Peyer's patch (tissue), 4 donors: ENCODE data around the gene ETHE1. TPM values are rescaled to one million over a fixed set of nuclear protein-coding genes. Genes with fewer than 3 reads are reported as not detected.
A peak's percentile ranks its signal among the peaks of the same experiment; 100 is the strongest.

Experiments used
- DNase-seq, 3 donors: peaks; one replicate each; pipeline ENCODE4 v3.0.0-alpha.2; 2017 to 2019
- H3K27ac ChIP-seq, 4 donors: fragments of 200-600 bp; sonication (generic); one replicate each; pipeline ENCODE4 v1.5.1; 2016 to 2019
- H3K27me3 ChIP-seq, 2 donors: fragments of 200-600 bp; sonication (generic); one replicate each; pipeline ENCODE4 v1.5.1; 2019
- H3K36me3 ChIP-seq, 3 donors: fragments of 200-600 bp; sonication (generic); one replicate each; pipeline ENCODE4 v1.5.1; 2016 to 2019
- H3K4me1 ChIP-seq, 4 donors: fragments of 200-600 bp; sonication (generic); one replicate each; pipeline ENCODE4 v1.5.1; 2016 to 2019
- H3K4me3 ChIP-seq, 4 donors: fragments of 200-600 bp; sonication (generic); 1 replicate in 3 of 4; 2 replicates in 1 of 4; pipeline ENCODE4 v1.5.1; 2016 to 2019; ENCODE audit warnings: mild to moderate bottlenecking in 1 of 4
- H3K9me3 ChIP-seq, 4 donors: fragments of 200-600 bp; sonication (generic); one replicate each; pipeline ENCODE4 v1.5.1; 2016 to 2019; ENCODE audit warnings: mild to moderate bottlenecking in 1 of 4
- POLR2A ChIP-seq, 2 donors: fragments of 450-650 bp; IDR thresholded peaks; one replicate each; pipeline ENCODE4 v1.5.1; 2017; ENCODE audit warnings: antibody characterized with exemption in 2 of 2, mild to moderate bottlenecking in 2 of 2, moderate library complexity in 2 of 2
- total RNA-seq, 4 donors: library from RNA; depleted of rRNA; stranded (reverse); fragments of >200 nt; gene quantifications; one replicate each; pipeline ENCODE4 v1.1.0, GENCODE V29; 2016
- TF ChIP-seq, protein P1 (sequence below), 6 experiments: fragments of 450-650 bp in 4 of 6; fragments of 200-600 bp in 2 of 6; sonication (generic) in 1 of 6; IDR thresholded peaks; one replicate each; pipeline ENCODE4 v1.5.1; 2017 to 2019; ENCODE audit warnings: antibody characterized with exemption in 6 of 6, mild to moderate bottlenecking in 3 of 6, moderate library complexity in 1 of 6

ETHE1 gene
- total RNA-seq, 4 donors from 2014 or later = 115 to 252 (median 199) TPM

DNA sequence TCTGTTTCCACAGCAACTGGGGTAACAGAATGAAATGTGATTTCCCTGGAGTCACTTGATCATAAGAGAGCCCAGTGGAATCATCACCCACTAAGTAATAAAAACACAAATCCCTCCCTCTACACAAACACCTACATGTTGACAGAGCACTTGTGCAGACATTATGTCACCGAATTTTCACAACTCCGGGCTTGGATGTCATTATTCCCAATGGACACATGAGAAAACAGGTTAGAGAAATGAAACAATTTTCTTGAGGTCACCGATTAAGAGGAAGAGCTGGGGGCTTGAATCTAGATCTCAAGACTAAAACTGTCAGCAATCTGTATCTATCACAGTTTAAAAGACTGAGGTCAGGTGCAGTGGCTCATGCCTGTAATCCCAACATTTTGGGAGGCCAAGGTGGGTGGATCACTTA lies 45.2 kb upstream of the ETHE1 start:
- H3K4me1 ChIP-seq = peaks cover 0 to 12% (median 9%) of the 10 kb centered on the region in 4 donors
- DNase-seq = no peak
- H3K4me3 ChIP-seq = no peak overlapping the region
- H3K27ac ChIP-seq = no peak overlapping the region
- TF ChIP-seq POLR2A (IDR thresholded peaks at IDR 0.05) = no peak
- TF ChIP-seq, protein P1, sequence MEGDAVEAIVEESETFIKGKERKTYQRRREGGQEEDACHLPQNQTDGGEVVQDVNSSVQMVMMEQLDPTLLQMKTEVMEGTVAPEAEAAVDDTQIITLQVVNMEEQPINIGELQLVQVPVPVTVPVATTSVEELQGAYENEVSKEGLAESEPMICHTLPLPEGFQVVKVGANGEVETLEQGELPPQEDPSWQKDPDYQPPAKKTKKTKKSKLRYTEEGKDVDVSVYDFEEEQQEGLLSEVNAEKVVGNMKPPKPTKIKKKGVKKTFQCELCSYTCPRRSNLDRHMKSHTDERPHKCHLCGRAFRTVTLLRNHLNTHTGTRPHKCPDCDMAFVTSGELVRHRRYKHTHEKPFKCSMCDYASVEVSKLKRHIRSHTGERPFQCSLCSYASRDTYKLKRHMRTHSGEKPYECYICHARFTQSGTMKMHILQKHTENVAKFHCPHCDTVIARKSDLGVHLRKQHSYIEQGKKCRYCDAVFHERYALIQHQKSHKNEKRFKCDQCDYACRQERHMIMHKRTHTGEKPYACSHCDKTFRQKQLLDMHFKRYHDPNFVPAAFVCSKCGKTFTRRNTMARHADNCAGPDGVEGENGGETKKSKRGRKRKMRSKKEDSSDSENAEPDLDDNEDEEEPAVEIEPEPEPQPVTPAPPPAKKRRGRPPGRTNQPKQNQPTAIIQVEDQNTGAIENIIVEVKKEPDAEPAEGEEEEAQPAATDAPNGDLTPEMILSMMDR (IDR thresholded peaks at IDR 0.05) = no peak
- H3K9me3 ChIP-seq = no peaks in the 10 kb centered on the region
- H3K27me3 ChIP-seq = no peaks in the 10 kb centered on the region
- no peaks in the 10 kb centered on the region for H3K36me3 ChIP-seq

DNA sequence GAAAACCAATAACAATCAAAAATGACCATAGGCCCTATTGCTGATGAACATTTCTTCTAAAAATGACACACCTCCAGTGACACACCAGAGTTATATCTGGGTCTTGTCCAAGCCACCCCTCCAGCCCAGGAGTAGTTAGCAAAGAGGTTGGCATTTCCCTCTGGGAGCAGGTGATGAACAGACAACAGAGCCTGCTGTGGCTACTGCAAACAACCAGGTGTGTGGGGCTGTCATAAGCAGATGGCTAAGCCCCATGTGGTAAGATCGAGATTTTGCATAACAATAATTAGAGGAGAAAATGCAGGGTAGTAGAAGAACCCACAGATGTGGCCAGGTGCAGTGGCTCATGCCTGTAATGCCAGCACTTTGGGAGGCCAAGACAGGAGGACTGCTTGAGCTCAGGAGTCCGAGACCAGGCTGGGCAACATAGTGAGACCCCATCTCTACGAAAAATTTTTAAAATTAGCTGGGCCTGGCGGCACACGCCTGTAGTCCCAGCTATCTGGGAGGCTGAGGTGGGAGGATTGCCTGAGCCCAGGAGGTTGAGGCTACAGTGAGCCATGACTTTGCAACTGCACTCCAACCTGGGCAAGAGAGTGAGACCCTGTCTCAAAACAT lies 43.3 kb upstream of the ETHE1 start:
- H3K4me3 ChIP-seq = no peak overlapping the region
- TF ChIP-seq, protein P1 (IDR thresholded peaks at IDR 0.05) = no peak
- no peak for TF ChIP-seq POLR2A (IDR thresholded peaks at IDR 0.05)
- no peaks in the 10 kb centered on the region for H3K9me3 ChIP-seq
- no peaks in the 10 kb centered on the region for H3K36me3 ChIP-seq
- H3K27ac ChIP-seq = no peak overlapping the region
- H3K4me1 ChIP-seq = peaks cover 0 to 7% (median 6%) of the 10 kb centered on the region in 4 donors
- no peaks in the 10 kb centered on the region for H3K27me3 ChIP-seq
- DNase-seq = no peak

DNA sequence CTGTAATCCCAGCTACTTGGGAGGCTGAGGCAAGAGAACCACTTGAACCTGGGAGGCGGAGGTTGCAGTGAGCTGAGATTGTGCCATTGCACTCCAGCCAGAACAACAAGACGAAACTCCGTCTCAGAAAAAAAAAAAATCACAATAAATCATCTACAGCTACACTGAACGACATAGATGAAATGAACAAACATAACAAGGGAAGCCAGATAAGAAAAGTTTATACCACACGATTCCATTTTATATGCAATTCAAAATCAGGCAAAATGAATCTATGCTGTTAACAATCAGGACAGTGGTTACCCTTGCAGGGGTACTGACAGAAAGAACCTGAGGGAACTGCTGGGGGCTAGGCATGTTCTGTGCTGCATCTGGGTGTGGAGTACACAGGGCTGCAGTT lies 42.7 kb upstream of the ETHE1 start:
- TF ChIP-seq POLR2A (IDR thresholded peaks at IDR 0.05) = no peak
- TF ChIP-seq, protein P1 (IDR thresholded peaks at IDR 0.05) = no peak
- Histone ChIP-seq H3K9me3 (no peaks in the 10 kb centered on the region), H3K27ac (no peak overlapping the region), H3K27me3 (no peaks in the 10 kb centered on the region), H3K4me1 (peaks cover 0 to 5% (median 3%) of the 10 kb centered on the region in 4 donors), H3K36me3 (no peaks in the 10 kb centered on the region), H3K4me3 (no peak overlapping the region)
- DNase-seq = no peak

DNA sequence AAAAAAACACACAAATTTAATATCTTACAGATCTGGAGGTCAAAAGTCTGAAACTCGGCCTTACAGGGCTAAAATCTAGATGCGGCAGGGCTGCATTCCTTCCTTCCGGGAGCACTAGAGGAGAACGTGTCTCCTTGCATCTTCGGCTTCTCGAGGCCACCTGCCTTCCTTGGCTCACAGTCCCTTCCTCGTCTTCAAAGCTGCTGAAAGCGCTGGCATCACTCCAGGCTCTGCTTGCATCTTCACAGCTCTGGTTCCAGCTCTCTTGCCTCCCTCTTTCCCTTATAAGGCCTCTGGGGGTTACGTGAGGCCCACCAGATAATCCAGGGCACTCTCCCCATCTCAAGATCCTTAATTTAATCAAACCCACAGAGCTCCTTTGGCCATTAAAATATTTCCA lies 37.8 kb upstream of the ETHE1 start:
- DNase-seq = no peak

DNA sequence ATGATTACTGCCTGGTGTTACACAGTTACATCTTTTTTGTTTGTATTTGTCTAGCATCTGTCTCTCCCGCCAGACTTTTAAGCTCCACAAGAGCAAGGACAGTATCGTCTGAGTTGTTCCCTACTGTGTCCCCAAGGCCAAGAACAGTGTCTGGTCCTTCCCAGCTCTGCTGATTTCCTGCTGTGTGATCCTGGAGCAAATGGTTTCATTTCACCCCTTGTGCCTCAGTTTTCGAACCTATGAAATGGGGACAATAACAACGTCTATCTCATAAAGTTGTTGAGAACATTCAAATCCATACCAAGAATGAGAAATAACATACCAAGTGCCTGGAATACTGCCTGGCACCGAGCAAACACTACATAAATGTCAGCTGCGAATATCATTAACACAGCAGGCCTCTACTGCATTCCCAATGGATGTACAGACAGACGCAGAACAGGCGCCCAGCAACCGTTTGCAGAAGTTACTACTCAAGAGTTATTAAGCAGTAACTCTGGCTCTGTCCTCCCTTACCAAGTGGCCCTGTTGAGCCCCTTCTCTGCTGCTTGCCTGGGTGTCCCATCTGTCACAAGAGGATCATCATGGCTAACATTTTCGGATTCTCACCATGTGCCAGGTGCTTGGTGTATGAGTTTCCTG lies 36.9 kb upstream of the ETHE1 start:
- DNase-seq = no peak

More for the DNA sequence above, 37.8 kb upstream of the ETHE1 start:
- no peak overlapping the region for H3K27ac ChIP-seq
- no peak overlapping the region for H3K4me3 ChIP-seq
- H3K4me1 ChIP-seq = peaks cover 0 to 10% (median 4%) of the 10 kb centered on the region in 4 donors
- H3K27me3 ChIP-seq = no peaks in the 10 kb centered on the region
- H3K9me3 ChIP-seq = no peaks in the 10 kb centered on the region
- peaks cover 0 to 2% (median 0%) of the 10 kb centered on the region in 3 donors for H3K36me3 ChIP-seq
- TF ChIP-seq POLR2A (IDR thresholded peaks at IDR 0.05) = no peak
- TF ChIP-seq, protein P1 (IDR thresholded peaks at IDR 0.05) = no peak

More for the DNA sequence above, 36.9 kb upstream of the ETHE1 start:
- H3K36me3 ChIP-seq = peaks cover 0 to 7% (median 0%) of the 10 kb centered on the region in 3 donors
- peak overlapping the region in 2 of 4 donors; percentile 77 to 81 for H3K27ac ChIP-seq
- no peaks in the 10 kb centered on the region for H3K27me3 ChIP-seq
- no peaks in the 10 kb centered on the region for H3K9me3 ChIP-seq
- TF ChIP-seq, protein P1 (IDR thresholded peaks at IDR 0.05) = no peak
- no peak for TF ChIP-seq POLR2A (IDR thresholded peaks at IDR 0.05)
- no peak overlapping the region for H3K4me3 ChIP-seq
- H3K4me1 ChIP-seq = peaks cover 0 to 10% (median 4%) of the 10 kb centered on the region in 4 donors
